Trophoblast cell (in vitro differentiated cells and primary cell): ENCODE data around the gene ESM1.

Experiments used
- DNase-seq, 2 donors: peaks; one replicate each; pipeline ENCODE4 v3.0.0-alpha.2; 2016
- H2AFZ ChIP-seq: 2 replicates; pipeline ENCODE4 v1.6.1; 2013; ENCODE audit warnings: low read length, moderate library complexity, mild to moderate bottlenecking; ENCODE audit not compliant: insufficient read depth, poor library complexity
- H2AK5ac ChIP-seq: 2 replicates; pipeline ENCODE4 v1.6.1; 2013; ENCODE audit warnings: mild to moderate bottlenecking, low read length
- H2BK120ac ChIP-seq: 2 replicates; pipeline ENCODE4 v1.6.1; 2013; ENCODE audit warnings: low read length, mild to moderate bottlenecking, moderate library complexity; ENCODE audit not compliant: insufficient read depth, poor library complexity
- H2BK12ac ChIP-seq: 2 replicates; pipeline ENCODE4 v1.6.1; 2013; ENCODE audit warnings: mild to moderate bottlenecking, low read length, moderate library complexity
- H2BK5ac ChIP-seq: 2 replicates; pipeline ENCODE4 v1.6.1; 2013; ENCODE audit warnings: low read length, low read depth, moderate library complexity, mild to moderate bottlenecking; ENCODE audit not compliant: poor library complexity
- H3K14ac ChIP-seq: 2 replicates; pipeline ENCODE4 v1.6.1; 2013; ENCODE audit warnings: mild to moderate bottlenecking, low read length
- H3K18ac ChIP-seq: 2 replicates; pipeline ENCODE4 v1.6.1; 2013; ENCODE audit warnings: mild to moderate bottlenecking, low read length
- H3K23ac ChIP-seq: 2 replicates; pipeline ENCODE4 v1.6.1; 2013; ENCODE audit warnings: low read length
- H3K27ac ChIP-seq: 2 replicates; pipeline ENCODE4 v1.5.1; 2013; ENCODE audit warnings: low read depth, mild to moderate bottlenecking, inconsistent platforms, low read length, moderate library complexity
- H3K27me3 ChIP-seq: 2 replicates; pipeline ENCODE4 v1.6.1; 2013; ENCODE audit warnings: inconsistent platforms, mild to moderate bottlenecking, low read length, moderate library complexity; ENCODE audit not compliant: insufficient read depth
- H3K36me3 ChIP-seq, 2 experiments: 1 replicate in 1 of 2; 2 replicates in 1 of 2; pipeline ENCODE4 v1.6.1; 2013; ENCODE audit warnings: low read length in 2 of 2, mild to moderate bottlenecking in 2 of 2, moderate library complexity in 1 of 2; ENCODE audit not compliant: insufficient read depth in 2 of 2, control insufficient read depth in 1 of 2
- H3K4ac ChIP-seq: 2 replicates; pipeline ENCODE4 v1.6.1; 2013; ENCODE audit warnings: low read depth, mild to moderate bottlenecking, low read length, moderate library complexity
- H3K4me1 ChIP-seq, 2 experiments: 1 replicate in 1 of 2; 2 replicates in 1 of 2; pipeline ENCODE4 v1.6.1; 2013; ENCODE audit warnings: low read length in 2 of 2, mild to moderate bottlenecking in 2 of 2, moderate library complexity in 1 of 2; ENCODE audit not compliant: insufficient read depth in 2 of 2, control insufficient read depth in 1 of 2
- H3K4me2 ChIP-seq: 2 replicates; pipeline ENCODE4 v1.6.1; 2013; ENCODE audit warnings: inconsistent platforms, mild to moderate bottlenecking, low read length, moderate library complexity
- H3K4me3 ChIP-seq: 2 replicates; pipeline ENCODE4 v1.5.1; 2013; ENCODE audit warnings: mild to moderate bottlenecking, low read depth, low read length, inconsistent platforms
- H3K79me1 ChIP-seq: one replicate; pipeline ENCODE4 v1.6.1; 2013; ENCODE audit warnings: low read length
- H3K79me2 ChIP-seq: 2 replicates; pipeline ENCODE4 v1.6.1; 2013; ENCODE audit warnings: low read length, mild to moderate bottlenecking; ENCODE audit not compliant: control insufficient read depth, insufficient read depth, poor library complexity
- H3K9ac ChIP-seq: 2 replicates; pipeline ENCODE4 v1.6.1; 2013; ENCODE audit warnings: mild to moderate bottlenecking, low read length
- H3K9me3 ChIP-seq: 2 replicates; pipeline ENCODE4 v1.6.1; 2013; ENCODE audit warnings: low read depth, mild to moderate bottlenecking, control low read depth, inconsistent platforms, low read length; ENCODE audit not compliant: insufficient read depth
- H4K12ac ChIP-seq: 2 replicates; pipeline ENCODE4 v1.6.1; 2013; ENCODE audit warnings: low read depth, mild to moderate bottlenecking, low read length, moderate library complexity
- H4K8ac ChIP-seq: 2 replicates; pipeline ENCODE4 v1.6.1; 2013; ENCODE audit warnings: low read depth, mild to moderate bottlenecking, low read length, moderate library complexity
- H4K91ac ChIP-seq: one replicate; pipeline ENCODE4 v1.6.1; 2013; ENCODE audit warnings: low read depth, mild to moderate bottlenecking, low read length, moderate library complexity
- WGBS: extraction: QIAGEN DNeasy Blood & Tissue Kit; methylation state at CpG from one replicate; pipeline ENCODE4 v1.1.7; 2013; ENCODE audit warnings: missing lambda C conversion rate; ENCODE audit not compliant: insufficient read length, insufficient coverage; ENCODE audit errors: extremely low coverage; 5-methylcytosine and 5-hydroxymethylcytosine counted together

Gene ESM1

DNA sequence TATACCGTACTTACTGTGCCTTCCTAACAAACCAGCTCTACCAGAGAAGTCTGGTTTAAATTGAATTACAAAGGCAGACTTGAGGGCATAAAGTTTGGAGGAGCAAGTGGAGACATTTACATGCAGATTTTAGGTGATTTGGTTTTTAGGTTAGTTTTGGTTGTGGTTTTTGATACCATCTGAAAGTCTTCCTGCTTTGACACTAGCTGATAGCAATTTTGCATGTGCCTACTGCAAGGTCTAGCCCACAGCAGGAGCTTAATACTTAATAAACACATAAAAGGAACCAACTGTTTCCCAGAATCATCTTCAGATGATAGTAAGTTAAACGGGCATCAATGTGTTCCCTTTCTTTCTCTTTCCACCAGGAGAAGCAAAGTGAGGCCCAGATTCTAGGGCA is 3.4 kb upstream of the ESM1 start:
- H4K91ac ChIP-seq: no peak overlapping the region
- no CpG with 5 or more reads among the region's 2 CpGs for WGBS
- H3K4ac ChIP-seq: no peak overlapping the region
- H2BK5ac ChIP-seq: no peak overlapping the region
- no peaks in the 10 kb centered on the region for H3K27me3 ChIP-seq
- H3K27ac ChIP-seq: no peak overlapping the region
- no peaks in the 10 kb centered on the region for H3K9me3 ChIP-seq
- H3K4me1 ChIP-seq: peaks cover 0 to 5% of the 10 kb centered on the region in 2 experiments
- no peak overlapping the region for H3K14ac ChIP-seq
- H3K36me3 ChIP-seq: no peaks in the 10 kb centered on the region
- H2BK120ac ChIP-seq: no peak overlapping the region
- H3K18ac ChIP-seq: no peak overlapping the region
- DNase-seq: no peak
- no peak overlapping the region for H3K4me2 ChIP-seq
- H2AFZ ChIP-seq: no peak overlapping the region
- no peak overlapping the region for H4K8ac ChIP-seq
- no peak overlapping the region for H3K23ac ChIP-seq
- H3K4me3 ChIP-seq: no peak overlapping the region
- no peak overlapping the region for H2BK12ac ChIP-seq
- H3K9ac ChIP-seq: no peak overlapping the region
- H3K79me2 ChIP-seq: no peaks in the 10 kb centered on the region
- H2AK5ac ChIP-seq: no peak overlapping the region
- H3K79me1 ChIP-seq: no peaks in the 10 kb centered on the region
- H4K12ac ChIP-seq: no peak overlapping the region

GRCh38 chr5:54988218-54988617 is 2.8 kb upstream of the ESM1 start:
- no peak overlapping the region for H4K12ac ChIP-seq
- WGBS: no CpG with 5 or more reads among the region's 1 CpG
- H3K18ac ChIP-seq: no peak overlapping the region
- no peak overlapping the region for H2BK120ac ChIP-seq
- no peak overlapping the region for H3K4ac ChIP-seq
- H3K27me3 ChIP-seq: no peaks in the 10 kb centered on the region
- no peak overlapping the region for H3K4me2 ChIP-seq
- H3K4me1 ChIP-seq: peaks cover 0 to 5% of the 10 kb centered on the region in 2 experiments
- H3K9ac ChIP-seq: no peak overlapping the region
- DNase-seq: no peak
- H3K4me3 ChIP-seq: no peak overlapping the region
- no peak overlapping the region for H3K23ac ChIP-seq
- no peak overlapping the region for H3K14ac ChIP-seq
- no peaks in the 10 kb centered on the region for H3K9me3 ChIP-seq
- no peaks in the 10 kb centered on the region for H3K36me3 ChIP-seq
- no peak overlapping the region for H2BK5ac ChIP-seq
- H4K8ac ChIP-seq: no peak overlapping the region
- no peak overlapping the region for H3K27ac ChIP-seq
- no peaks in the 10 kb centered on the region for H3K79me2 ChIP-seq
- no peak overlapping the region for H2BK12ac ChIP-seq
- no peak overlapping the region for H4K91ac ChIP-seq
- H3K79me1 ChIP-seq: no peaks in the 10 kb centered on the region
- H2AK5ac ChIP-seq: no peak overlapping the region
- H2AFZ ChIP-seq: no peak overlapping the region

- H3K14ac ChIP-seq: no peak overlapping the region
- H3K27me3 ChIP-seq: no peaks in the 10 kb centered on the region
- H4K8ac ChIP-seq: peak overlapping the region; percentile 11
- H3K36me3 ChIP-seq: no peaks in the 10 kb centered on the region
- H3K27ac ChIP-seq: no peak overlapping the region
- H3K4me2 ChIP-seq: no peak overlapping the region
- no CpG with 5 or more reads among the region's 5 CpGs for WGBS
- no peak overlapping the region for H2BK120ac ChIP-seq
- H3K9me3 ChIP-seq: no peaks in the 10 kb centered on the region
- no peak overlapping the region for H3K4ac ChIP-seq
- H3K23ac ChIP-seq: peak overlapping the region; percentile 22
- H2AK5ac ChIP-seq: no peak overlapping the region
- DNase-seq: no peak
- no peak overlapping the region for H2BK5ac ChIP-seq
- H3K9ac ChIP-seq: no peak overlapping the region
- H3K18ac ChIP-seq: no peak overlapping the region
- H3K79me1 ChIP-seq: no peaks in the 10 kb centered on the region
- no peak overlapping the region for H2AFZ ChIP-seq
- H3K79me2 ChIP-seq: no peaks in the 10 kb centered on the region
- H3K4me3 ChIP-seq: no peak overlapping the region
- no peak overlapping the region for H2BK12ac ChIP-seq
- no peak overlapping the region for H4K12ac ChIP-seq
- H4K91ac ChIP-seq: no peak overlapping the region
- peaks cover 0 to 5% of the 10 kb centered on the region in 2 experiments for H3K4me1 ChIP-seq
These were observed 869 bp upstream of the ESM1 start for GRCh38 chr5:54986269-54986654.

DNA sequence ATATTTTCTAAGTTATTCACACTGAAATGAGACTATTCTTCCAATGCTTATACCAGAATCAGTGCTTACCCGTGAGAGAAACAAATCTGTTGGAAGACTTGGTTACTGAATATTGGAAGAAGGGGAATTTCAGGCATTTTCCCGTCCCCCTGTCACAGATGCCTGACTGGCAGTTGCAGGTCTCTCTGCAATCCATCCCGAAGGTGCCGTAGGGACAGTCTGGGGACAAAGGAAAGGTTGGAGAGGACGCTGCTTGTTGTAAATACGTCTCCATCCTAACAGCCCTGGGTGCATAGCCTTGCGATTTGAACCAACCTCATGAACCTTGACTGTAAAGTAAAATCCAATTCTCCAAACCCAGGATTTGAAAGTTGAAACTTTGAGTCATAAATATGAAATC is 3.5 kb downstream of the ESM1 start:
- H2BK5ac ChIP-seq: no peak overlapping the region
- H3K9me3 ChIP-seq: no peaks in the 10 kb centered on the region
- WGBS: no CpG with 5 or more reads among the region's 7 CpGs
- H4K91ac ChIP-seq: no peak overlapping the region
- H3K9ac ChIP-seq: no peak overlapping the region
- no peak overlapping the region for H2BK120ac ChIP-seq
- no peaks in the 10 kb centered on the region for H3K79me1 ChIP-seq
- H3K36me3 ChIP-seq: no peaks in the 10 kb centered on the region
- H4K12ac ChIP-seq: no peak overlapping the region
- no peak overlapping the region for H3K27ac ChIP-seq
- no peak overlapping the region for H3K4me3 ChIP-seq
- H3K18ac ChIP-seq: no peak overlapping the region
- H4K8ac ChIP-seq: no peak overlapping the region
- no peaks in the 10 kb centered on the region for H3K79me2 ChIP-seq
- H3K14ac ChIP-seq: no peak overlapping the region
- DNase-seq: no peak
- H3K4ac ChIP-seq: no peak overlapping the region
- no peak overlapping the region for H3K23ac ChIP-seq
- H2AFZ ChIP-seq: no peak overlapping the region
- H2BK12ac ChIP-seq: no peak overlapping the region
- H3K4me1 ChIP-seq: peaks cover 0 to 5% of the 10 kb centered on the region in 2 experiments
- no peak overlapping the region for H2AK5ac ChIP-seq
- H3K27me3 ChIP-seq: no peaks in the 10 kb centered on the region
- H3K4me2 ChIP-seq: no peak overlapping the region
